CD4-positive, alpha-beta T cell (primary cell): ENCODE measurements around the gene DPAGT1. TPM values are rescaled to one million over a fixed set of nuclear protein-coding genes. Genes with fewer than 3 reads are reported as not detected.

Source experiments
- ATAC-seq: fragments of 200-7000 bp; cut with Tn5 transposase; one replicate; pipeline ENCODE4 v1.10.0; 2022; ENCODE audit warnings: mild to moderate bottlenecking; ENCODE audit not compliant: poor library complexity
- CTCF ChIA-PET: fragments of 350-600 bp; sonication (Branson Sonifier 250); formaldehyde crosslinking; loops from one replicate; lab custom pipeline; 2021; ENCODE audit warnings: antibody characterized with exemption, inconsistent platforms; lab: Charles Lee
- POLR2A ChIA-PET: fragments of 350-600 bp; sonication (Branson Sonifier 250); formaldehyde crosslinking; loops from one replicate; lab custom pipeline; 2021; ENCODE audit warnings: antibody characterized with exemption, inconsistent platforms; lab: Charles Lee
- DNase-seq, 14 experiments: peaks; one replicate each; pipeline ENCODE4 v3.0.0-alpha.2; 2013 to 2020; ENCODE audit warnings: mixed read lengths in 2 of 14
- H3K27ac ChIP-seq, 2 donors: one replicate each; pipeline versions ENCODE4 v1.5.1 to v1.7.0; 2013; ENCODE audit warnings: low read length in 2 of 2, low read depth in 1 of 2, mild to moderate bottlenecking in 1 of 2
- H3K27me3 ChIP-seq, 2 experiments: 1 replicate in 1 of 2; 2 replicates in 1 of 2; pipeline versions ENCODE4 v1.6.1 to v1.7.0; 2013; ENCODE audit warnings: low read length in 2 of 2, control low read depth in 1 of 2, mild to moderate bottlenecking in 1 of 2, moderate library complexity in 1 of 2; ENCODE audit not compliant: insufficient read depth in 2 of 2, control insufficient read depth in 1 of 2
- H3K36me3 ChIP-seq: one replicate; pipeline ENCODE4 v1.6.1; 2013; ENCODE audit warnings: low read length, control low read depth; ENCODE audit not compliant: insufficient read depth
- H3K4me1 ChIP-seq: one replicate; pipeline ENCODE4 v1.6.1; 2013; ENCODE audit warnings: low read length, control low read depth; ENCODE audit not compliant: insufficient read depth
- H3K4me3 ChIP-seq: one replicate; pipeline ENCODE4 v1.5.1; 2013; ENCODE audit warnings: mild to moderate bottlenecking, low read length, moderate library complexity
- H3K9me3 ChIP-seq, 2 experiments: 1 replicate in 1 of 2; 2 replicates in 1 of 2; pipeline versions ENCODE4 v1.6.1 to v1.7.0; 2013; ENCODE audit warnings: low read length in 2 of 2, mild to moderate bottlenecking in 2 of 2, control low read depth in 1 of 2, moderate library complexity in 1 of 2; ENCODE audit not compliant: control insufficient read depth in 1 of 2, insufficient read depth in 1 of 2
- H3K27ac Mint-ChIP-seq: one replicate; pipeline ENCODE4 v1.8.0; 2020; ENCODE audit warnings: mixed read lengths
- H3K27me3 Mint-ChIP-seq: one replicate; pipeline ENCODE4 v1.8.0; 2021; ENCODE audit warnings: mixed read lengths
- H3K36me3 Mint-ChIP-seq: one replicate; pipeline ENCODE4 v1.8.0; 2021; ENCODE audit warnings: low read depth, mixed read lengths
- H3K4me1 Mint-ChIP-seq: one replicate; pipeline ENCODE4 v1.8.0; 2021; ENCODE audit warnings: low read depth, mixed read lengths
- H3K4me3 Mint-ChIP-seq: one replicate; pipeline ENCODE4 v1.8.0; 2020; ENCODE audit warnings: mild to moderate bottlenecking, mixed read lengths
- H3K9me3 Mint-ChIP-seq: one replicate; pipeline ENCODE4 v1.8.0; 2020; ENCODE audit warnings: mixed read lengths
- intact Hi-C, 2 experiments: fragments of 100-400 bp; cut with DNase I in 1 of 2; cut with micrococcal nuclease in 1 of 2; formaldehyde crosslinking; loops; one replicate each; pipeline versions ENCODE4 v1.15.1 to v1.9.0; 2023 to 2025; cut with DNase I, micrococcal nuclease
- total RNA-seq, 174 experiments: library from RNA in 2 of 174; stranded (reverse) in 2 of 174; gene quantifications; one replicate each; pipeline ENCODE4 v1.2.3 and lab custom pipeline; 2021 to 2026
- TF ChIP-seq, protein P1 (sequence below): fragments of 200-600 bp; IDR thresholded peaks from one replicate; pipeline ENCODE4 v1.8.0; 2022; ENCODE audit warnings: antibody characterized with exemption, mild to moderate bottlenecking

The DPAGT1 gene
- total RNA-seq, 2 experiments from 2014 or later = 9.5 to 11.7 TPM

DNA sequence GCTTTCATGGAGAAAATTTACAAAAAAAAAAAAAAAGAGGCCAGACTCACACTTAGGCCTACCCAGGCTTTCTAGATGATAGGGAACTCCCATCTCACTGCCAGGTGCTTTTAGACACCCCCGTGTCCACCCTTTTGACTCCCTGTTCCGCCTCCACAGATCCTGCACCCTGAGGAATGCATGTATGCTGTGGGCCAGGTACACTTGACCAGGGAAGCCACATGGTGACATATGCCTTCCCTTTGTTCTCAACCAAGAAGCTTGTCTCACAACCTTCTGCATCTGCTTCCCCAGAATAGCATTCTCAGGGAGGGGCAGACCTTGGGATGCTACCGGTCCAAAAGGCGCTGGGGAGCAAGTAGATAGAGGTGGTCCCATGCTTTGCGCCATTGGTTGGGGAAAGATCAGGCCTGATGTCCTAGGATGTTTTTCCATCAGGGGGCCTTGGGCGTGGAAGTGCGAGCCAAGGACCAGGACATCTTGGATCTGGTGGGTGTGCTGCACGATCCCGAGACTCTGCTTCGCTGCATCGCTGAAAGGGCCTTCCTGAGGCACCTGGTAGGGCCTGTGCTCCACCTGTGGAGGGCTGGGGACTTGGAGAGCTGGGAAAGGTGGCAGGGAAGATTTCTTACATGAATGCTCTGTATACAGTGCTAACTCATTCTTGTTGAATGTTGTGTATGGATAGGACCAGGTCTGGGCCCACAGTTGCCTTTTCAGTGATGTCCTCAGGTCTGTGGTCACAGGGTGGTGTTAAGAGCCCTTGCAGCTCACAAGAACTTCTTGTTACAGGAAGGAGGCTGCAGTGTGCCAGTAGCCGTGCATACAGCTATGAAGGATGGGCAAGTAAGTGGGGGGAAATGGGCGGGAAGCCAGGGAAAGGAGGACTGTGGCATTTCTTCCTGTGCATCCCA, 9.4 kb downstream of the DPAGT1 start:
- DNase-seq (no peak), ATAC-seq (no peak)
- TF ChIP-seq, protein P1, sequence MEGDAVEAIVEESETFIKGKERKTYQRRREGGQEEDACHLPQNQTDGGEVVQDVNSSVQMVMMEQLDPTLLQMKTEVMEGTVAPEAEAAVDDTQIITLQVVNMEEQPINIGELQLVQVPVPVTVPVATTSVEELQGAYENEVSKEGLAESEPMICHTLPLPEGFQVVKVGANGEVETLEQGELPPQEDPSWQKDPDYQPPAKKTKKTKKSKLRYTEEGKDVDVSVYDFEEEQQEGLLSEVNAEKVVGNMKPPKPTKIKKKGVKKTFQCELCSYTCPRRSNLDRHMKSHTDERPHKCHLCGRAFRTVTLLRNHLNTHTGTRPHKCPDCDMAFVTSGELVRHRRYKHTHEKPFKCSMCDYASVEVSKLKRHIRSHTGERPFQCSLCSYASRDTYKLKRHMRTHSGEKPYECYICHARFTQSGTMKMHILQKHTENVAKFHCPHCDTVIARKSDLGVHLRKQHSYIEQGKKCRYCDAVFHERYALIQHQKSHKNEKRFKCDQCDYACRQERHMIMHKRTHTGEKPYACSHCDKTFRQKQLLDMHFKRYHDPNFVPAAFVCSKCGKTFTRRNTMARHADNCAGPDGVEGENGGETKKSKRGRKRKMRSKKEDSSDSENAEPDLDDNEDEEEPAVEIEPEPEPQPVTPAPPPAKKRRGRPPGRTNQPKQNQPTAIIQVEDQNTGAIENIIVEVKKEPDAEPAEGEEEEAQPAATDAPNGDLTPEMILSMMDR = no peak
- no peaks in the 10 kb centered on the region for H3K27me3 Mint-ChIP-seq
- no peak overlapping the region for H3K27ac Mint-ChIP-seq
- peaks cover 44% of the 10 kb centered on the region for H3K4me1 ChIP-seq
- peaks cover 10% of the 10 kb centered on the region for H3K36me3 ChIP-seq
- H3K4me3 Mint-ChIP-seq = peak overlapping the region; percentile 79
- H3K27me3 ChIP-seq = no peaks in the 10 kb centered on the region
- no peaks in the 10 kb centered on the region for H3K9me3 Mint-ChIP-seq
- peaks cover 30% of the 10 kb centered on the region for H3K4me1 Mint-ChIP-seq
- H3K27ac ChIP-seq = no peak overlapping the region
- no peak overlapping the region for H3K4me3 ChIP-seq
- CTCF ChIA-PET = interaction anchor here (1.4 kb wide), 1 partner anchor 62 kb away, joined by 3 read pairs; the partner anchor contains the start of gene SLC37A4
- H3K36me3 Mint-ChIP-seq = peaks cover 23% of the 10 kb centered on the region
- intact Hi-C loops = no loop called here
- H3K9me3 ChIP-seq = no peaks in the 10 kb centered on the region
- POLR2A ChIA-PET = interaction anchor here (1.0 to 1.7 kb wide), 2 partner anchors 11 to 24 kb away, joined by 3 to 4 read pairs; partner anchors contain the start of gene VPS11

DNA sequence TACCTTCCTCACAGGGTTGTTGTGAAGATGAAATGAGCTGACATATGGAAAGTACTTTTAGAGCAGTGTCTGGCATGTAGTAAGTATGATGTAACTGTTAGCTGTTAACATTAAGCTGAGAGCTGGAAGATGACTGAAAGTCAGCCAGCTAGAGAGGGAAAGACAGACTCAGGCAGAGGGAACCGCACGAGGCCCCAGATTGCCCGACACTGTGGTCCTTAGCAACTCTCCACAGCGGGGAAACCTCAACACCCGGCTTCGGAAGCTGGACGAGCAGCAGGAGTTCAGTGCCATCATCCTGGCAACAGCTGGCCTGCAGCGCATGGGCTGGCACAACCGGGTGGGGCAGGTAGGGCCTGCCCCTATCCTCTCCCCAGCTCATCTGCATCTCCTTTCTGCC, 10.5 kb downstream of the DPAGT1 start:
- peaks cover 25% of the 10 kb centered on the region for H3K4me1 Mint-ChIP-seq
- H3K27me3 ChIP-seq = no peaks in the 10 kb centered on the region

DNA sequence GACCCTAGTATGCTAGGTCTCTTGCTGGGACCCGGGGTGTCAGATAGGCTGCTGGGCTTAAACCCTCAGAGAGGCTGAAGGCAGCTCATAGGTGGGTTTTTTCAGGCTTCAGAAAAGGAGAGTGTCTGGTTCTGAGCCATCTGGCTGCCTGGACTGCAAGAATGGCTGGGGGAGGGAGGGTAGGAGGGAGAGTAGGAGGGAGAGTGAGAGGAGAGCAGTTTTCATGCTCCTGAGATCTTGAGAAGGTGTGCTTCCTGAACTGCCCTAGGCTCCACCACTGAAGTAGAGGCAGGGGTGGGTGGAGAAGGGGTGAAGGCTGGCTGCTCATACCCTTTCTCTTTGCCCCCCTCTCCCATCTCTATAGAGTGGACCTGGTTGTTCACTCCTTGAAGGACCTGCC, 12.3 kb downstream of the DPAGT1 start:
- CTCF ChIA-PET = no interaction called here
- peaks cover 50% of the 10 kb centered on the region for H3K4me1 ChIP-seq
- no peak overlapping the region for H3K4me3 Mint-ChIP-seq

More for the DNA sequence above, 10.5 kb downstream of the DPAGT1 start:
- Mint-ChIP-seq H3K4me3 (no peak overlapping the region), H3K9me3 (no peaks in the 10 kb centered on the region), H3K27me3 (no peaks in the 10 kb centered on the region), H3K36me3 (peaks cover 16% of the 10 kb centered on the region), H3K27ac (no peak overlapping the region)
- Histone ChIP-seq H3K9me3 (no peaks in the 10 kb centered on the region), H3K4me3 (no peak overlapping the region), H3K36me3 (peaks cover under 1% of the 10 kb centered on the region), H3K27ac (no peak overlapping the region), H3K4me1 (peaks cover 45% of the 10 kb centered on the region)
- DNase-seq (no peak), ATAC-seq (no peak)
- TF ChIP-seq, protein P1 = no peak
- ChIA-PET CTCF (interaction anchor here (0.6 to 1.4 kb wide), 2 partner anchors 26 to 61 kb away, joined by 3 read pairs; partner anchors contain the start of gene SLC37A4), POLR2A (interaction anchor here (1.7 kb wide), 1 partner anchor 12 kb away, joined by 4 read pairs; no protein-coding TSS in a partner anchor)
- intact Hi-C loops = no loop called here

More for the DNA sequence above, 12.3 kb downstream of the DPAGT1 start:
- peaks cover 35% of the 10 kb centered on the region for H3K4me1 Mint-ChIP-seq
- POLR2A ChIA-PET = interaction anchor here (1.3 kb wide), 1 partner anchor 70 kb away, joined by 3 read pairs; the partner anchor contains the start of gene TRAPPC4
- peaks cover 20% of the 10 kb centered on the region for H3K36me3 Mint-ChIP-seq
- no peaks in the 10 kb centered on the region for H3K27me3 Mint-ChIP-seq
- ATAC-seq (no peak), DNase-seq (no peak)
- intact Hi-C loops = loop anchor here in 1 of 2 experiments (5.0 kb wide), 1 partner anchor 33 kb away; the partner anchor contains the start of gene HINFP
- H3K9me3 Mint-ChIP-seq = no peaks in the 10 kb centered on the region
- TF ChIP-seq, protein P1 = no peak
- Histone ChIP-seq H3K36me3 (no peaks in the 10 kb centered on the region), H3K27me3 (no peaks in the 10 kb centered on the region), H3K27ac (no peak overlapping the region), H3K4me3 (no peak overlapping the region), H3K9me3 (no peaks in the 10 kb centered on the region)
- no peak overlapping the region for H3K27ac Mint-ChIP-seq
